Activated CD8-positive, alpha-beta memory T cell treated with anti-CD3 and anti-CD28 coated beads, Interleukin-2, amount 50 U/mL, for 24 hours (primary cell): ENCODE data around the gene ADRA1B.

Experiments
- DNase-seq: peaks from one replicate; pipeline ENCODE4 v3.0.0-alpha.2; 2020; ENCODE audit errors: extremely low read depth

ADRA1B gene

DNA sequence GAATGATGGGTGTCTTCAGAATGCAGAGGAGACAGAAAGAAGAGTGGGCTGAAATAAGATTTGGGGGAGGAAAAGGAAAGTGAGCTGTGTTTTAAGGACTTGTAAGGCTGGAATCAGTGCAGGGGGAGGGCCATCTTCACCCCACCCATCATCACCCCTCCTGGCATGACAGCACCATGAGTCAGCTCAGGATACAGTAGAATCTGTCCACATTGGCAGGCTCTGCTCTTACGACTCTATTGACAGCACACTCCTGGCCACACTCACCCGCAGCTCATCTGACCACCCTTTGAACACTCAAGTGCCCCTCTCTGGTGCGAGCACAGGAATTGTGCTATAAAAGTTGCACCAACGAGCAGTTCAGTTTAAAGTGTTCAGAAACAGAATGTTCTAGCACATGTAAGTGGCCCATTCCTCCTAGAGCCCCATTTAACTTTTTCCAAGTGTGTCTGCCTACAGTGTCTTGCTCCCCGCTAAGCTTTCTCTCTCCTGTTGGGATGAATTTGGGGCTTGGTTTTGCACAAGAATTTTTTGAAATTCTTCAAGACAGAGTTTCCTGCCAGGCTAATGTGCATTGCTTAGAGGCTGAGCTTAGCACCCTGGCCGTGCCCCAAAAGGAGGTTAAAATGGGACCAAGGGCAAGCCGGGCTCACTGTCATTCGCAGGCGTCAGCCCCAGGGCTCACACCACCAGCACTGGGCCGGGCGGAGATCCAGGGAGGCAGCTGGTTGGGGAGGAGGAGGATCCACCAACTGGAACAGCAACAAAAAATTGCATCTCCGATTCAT, 12.0 kb downstream of the ADRA1B start:
- DNase-seq: no peak

DNA sequence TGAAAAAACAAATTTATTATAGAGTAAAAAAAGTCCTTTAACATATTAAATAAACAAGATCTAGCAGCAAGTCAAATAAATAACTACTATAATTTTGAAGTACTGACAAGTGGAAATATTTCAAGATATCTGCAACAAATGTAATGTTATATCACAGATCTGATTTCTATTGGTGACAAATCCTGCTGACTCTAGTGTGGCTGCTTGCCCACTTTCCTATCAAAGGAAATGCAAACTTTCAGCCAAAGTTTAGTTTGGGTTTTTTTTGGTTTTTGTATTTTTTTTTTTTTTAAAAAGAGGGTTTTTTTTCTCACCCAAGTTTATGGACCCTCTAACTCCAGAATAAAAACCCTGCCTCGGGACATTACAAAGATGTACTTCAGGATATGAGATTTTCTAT, 12.9 kb downstream of the ADRA1B start:
- no peak for DNase-seq

DNA sequence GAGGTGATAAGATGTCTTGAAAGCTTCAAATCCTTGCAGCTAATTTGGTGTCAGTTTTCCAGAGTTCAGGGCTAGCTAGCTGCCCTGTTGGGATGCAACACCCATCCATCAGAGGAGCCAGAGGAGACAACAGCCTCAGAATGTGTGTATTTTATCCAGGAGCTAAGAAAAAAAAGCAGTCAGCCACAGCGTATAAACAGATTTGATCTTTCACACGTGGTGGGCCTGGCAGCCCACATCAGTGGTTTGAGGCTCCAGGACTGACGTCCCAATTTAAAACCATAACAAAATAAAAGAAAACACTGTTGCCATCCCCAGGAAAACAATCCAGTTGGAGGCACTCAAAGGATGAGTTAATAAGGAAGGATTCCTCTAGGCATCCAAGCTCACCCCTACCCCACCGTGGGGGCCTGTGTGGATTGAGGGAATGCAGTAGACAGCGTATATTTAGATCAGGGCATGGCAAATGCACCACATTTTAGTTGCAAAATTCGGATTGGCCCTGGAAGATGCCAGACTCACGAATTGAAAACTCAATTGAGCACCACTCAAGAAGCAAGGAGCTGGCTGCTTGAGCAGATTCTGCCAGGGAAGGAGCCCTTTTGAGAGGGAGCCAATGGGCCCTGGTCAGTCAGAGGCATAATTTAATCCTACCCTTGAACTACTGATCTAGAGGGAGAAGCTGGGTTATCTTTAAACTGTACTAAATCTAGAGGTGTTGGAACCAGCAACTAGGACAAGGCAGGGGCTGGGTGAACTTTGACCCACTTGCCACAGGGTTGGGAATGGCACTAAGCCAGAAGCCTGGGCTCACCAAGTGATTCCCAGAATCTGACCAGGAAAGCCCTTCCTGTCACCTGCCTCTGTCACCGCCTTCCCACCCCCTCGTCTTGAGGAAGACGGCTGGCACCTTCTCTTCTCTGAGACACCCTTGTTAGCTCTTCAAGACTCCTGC, 17.5 kb downstream of the ADRA1B start:
- no peak for DNase-seq

- no peak for DNase-seq
Observed at GRCh38 chr5:159935946-159936345, 19.7 kb downstream of the ADRA1B start.

- DNase-seq: no peak
Observed at GRCh38 chr5:159936686-159937329, 20.5 kb downstream of the ADRA1B start.

DNA sequence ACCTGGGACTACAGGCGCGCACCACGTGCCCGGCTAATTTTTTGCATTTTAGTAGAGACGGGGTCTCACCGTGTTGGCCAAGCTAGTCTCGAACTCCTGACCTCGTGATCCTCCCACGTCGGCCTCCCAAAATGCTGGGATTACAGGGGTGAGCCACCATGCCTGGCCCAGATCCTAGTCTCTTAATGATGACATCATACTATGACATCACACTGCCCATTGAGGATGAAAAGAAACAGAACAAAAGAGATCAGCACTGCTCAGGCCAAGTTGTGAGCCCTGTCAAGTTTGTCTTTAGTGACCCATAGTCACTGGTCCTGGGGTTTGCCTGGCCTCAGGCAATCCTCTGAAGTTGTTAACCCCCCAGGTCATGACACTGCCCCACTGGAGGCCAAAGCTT, 21.3 kb downstream of the ADRA1B start:
- no peak for DNase-seq

GRCh38 chr5:159943326-159943725, 27.0 kb downstream of the ADRA1B start:
- no peak for DNase-seq

DNA sequence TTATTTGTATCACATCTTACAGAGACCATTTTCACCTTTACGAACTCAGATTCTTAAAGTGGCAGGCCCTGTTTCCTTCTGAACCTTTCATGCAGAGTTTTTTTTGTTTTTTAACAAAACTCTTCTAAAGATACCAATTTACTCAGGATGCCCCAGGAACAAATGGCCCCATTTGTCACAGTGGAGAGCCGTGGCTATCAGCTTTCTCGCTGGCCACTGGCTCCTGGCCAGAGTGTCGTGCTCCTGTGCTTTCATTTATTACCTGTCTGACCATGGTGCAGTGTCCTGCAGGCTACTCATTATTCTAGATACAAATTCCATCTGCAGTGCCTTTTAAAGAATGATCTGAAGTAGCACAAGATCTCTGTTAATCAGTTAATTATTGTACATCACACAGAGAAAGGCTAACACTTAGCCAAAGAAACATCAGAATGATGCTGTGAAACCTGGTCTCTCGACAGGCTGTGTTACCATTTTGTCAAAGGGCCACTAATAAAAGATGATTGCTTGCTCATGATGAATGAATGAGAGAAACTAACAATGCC, 27.8 kb downstream of the ADRA1B start:
- no peak for DNase-seq

- DNase-seq: no peak
Observed at GRCh38 chr5:159945359-159945758, 29.1 kb downstream of the ADRA1B start.

DNA sequence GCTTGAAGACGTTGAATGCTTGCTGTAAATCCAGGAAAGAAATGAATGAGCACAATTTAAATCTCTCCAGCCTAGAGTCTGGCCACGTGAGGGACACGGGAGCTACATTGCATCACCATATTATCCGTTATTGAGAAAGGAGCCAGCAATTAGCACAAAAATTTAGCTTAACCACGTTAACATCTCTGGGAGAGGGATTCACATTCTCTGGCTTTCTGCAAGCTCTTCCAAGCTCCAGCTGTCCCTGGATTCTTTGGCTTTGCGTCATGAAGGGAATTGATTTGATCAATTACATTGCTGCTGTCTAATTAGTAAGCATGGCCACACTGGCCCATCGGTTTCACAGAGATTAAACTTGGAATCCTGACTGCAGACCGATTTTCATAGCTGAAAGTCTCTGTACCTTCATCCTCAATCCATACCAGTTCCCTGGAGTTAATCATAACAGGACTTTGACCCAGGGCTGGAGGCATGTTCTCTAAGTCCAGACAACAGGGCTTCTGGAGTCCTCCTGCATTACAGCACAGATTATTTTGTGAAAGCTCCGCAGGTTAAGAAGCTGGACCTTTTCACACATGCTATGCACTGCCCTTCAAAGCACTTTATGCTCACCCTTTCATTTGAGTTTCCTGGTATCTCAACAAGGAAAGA, 31.6 kb downstream of the ADRA1B start:
- no peak for DNase-seq

DNA sequence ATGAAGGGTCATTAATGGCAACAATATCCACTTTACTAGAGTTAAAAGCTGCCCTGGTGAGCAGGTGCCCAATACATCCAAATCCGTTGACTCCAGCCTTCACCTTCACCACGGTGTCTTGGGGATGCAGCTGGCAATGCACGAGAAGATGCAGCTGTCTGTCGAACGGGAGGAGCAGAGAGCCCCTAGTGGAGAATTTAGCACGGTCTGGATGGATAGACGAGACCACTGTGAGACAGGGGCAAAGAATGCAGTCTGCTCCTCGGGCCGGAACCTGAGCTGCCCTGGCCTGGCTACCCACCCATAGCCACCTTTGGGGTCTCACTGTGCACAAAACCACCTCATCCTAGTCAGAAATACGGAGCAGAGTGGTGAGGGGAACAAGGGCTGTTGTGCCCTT, 35.1 kb downstream of the ADRA1B start:
- no peak for DNase-seq

- no peak for DNase-seq
Observed at GRCh38 chr5:159951834-159952233, 35.6 kb downstream of the ADRA1B start.

GRCh38 chr5:159953609-159954008, 37.3 kb downstream of the ADRA1B start:
- no peak for DNase-seq

DNA sequence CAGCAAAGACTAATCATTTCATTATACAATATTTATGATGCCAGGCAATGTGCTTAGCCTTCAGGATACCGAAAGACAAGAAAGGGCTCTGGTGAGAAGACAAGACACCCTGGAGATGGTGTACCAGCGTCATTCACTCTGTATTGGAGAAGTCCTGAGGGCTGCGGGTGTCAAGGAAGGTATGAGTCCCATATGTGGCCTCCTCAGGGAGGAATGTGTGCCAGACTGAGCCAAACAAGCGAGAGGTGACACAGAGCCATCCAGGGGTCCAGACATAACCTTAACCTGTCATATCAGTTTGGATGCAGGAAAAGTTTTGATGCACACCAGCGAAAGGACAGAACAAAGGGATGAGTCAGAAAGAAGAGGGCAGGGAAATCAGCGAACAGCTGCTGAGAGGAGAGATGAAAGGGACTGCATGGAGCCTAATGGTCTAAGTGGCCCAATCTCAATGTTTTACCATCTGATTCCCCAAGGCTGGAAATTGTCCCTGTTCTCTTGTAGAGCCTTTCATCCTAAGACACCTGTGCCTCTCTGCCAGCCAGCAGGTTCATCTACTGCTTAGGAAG, 38.9 kb downstream of the ADRA1B start:
- DNase-seq: no peak

- no peak for DNase-seq
Observed at GRCh38 chr5:159956074-159956473, 39.8 kb downstream of the ADRA1B start.

GRCh38 chr5:159961176-159962160, 45.2 kb downstream of the ADRA1B start:
- DNase-seq: no peak

GRCh38 chr5:159962214-159962613, 45.9 kb downstream of the ADRA1B start:
- no peak for DNase-seq

GRCh38 chr5:159963935-159964334, 47.7 kb downstream of the ADRA1B start:
- DNase-seq: no peak

GRCh38 chr5:159965031-159965837, 49.0 kb downstream of the ADRA1B start:
- DNase-seq: no peak
